ENCODE results near the gene MOB1A.
A peak's percentile ranks its signal among the peaks of the same experiment; 100 is the strongest.

GRCh38 chr2:74142340-74142739 is 36.3 kb downstream of the MOB1A start:
- TF ChIP-seq CTCF (IDR thresholded peaks at IDR 0.05 in 2 of 3, conservative IDR thresholded peaks at IDR 0.05 in 1 of 3; ENCODE audit: control insufficient read depth in 2 of 3, extremely low read depth in 1 of 3, insufficient read depth in 1 of 3, low read depth in 3 of 3, low read length in 3 of 3): peak; percentile 19 to 37 (median 33); a peak in 2 of 6 replicates
- no peak for TF ChIP-seq RAD51 (IDR thresholded peaks at IDR 0.05)
- TF ChIP-seq ZBTB4 (CRISPR knock-in tag; IDR thresholded peaks at IDR 0.05): no peak
- no peak for TF ChIP-seq SUZ12 (IDR thresholded peaks at IDR 0.05; ENCODE audit: unreplicated experiment)

Measured in GM12878 (cell line).